Right lobe of liver (tissue), 6 donors: ENCODE results near the gene CLEC6A. TPM values are rescaled to one million over a fixed set of nuclear protein-coding genes. Genes with fewer than 3 reads are reported as not detected.
"Not testable (repeated sequence)": the region's sequence is repeated elsewhere in the genome, so short reads cannot be mapped to it uniquely, and the experiment has no call there.

ENCODE experiments used
- ATAC-seq, 4 donors: fragments of 200-7000 bp; cut with Tn5 transposase; one replicate each; pipeline ENCODE4 v1.9.1; 2020; ENCODE audit warnings: mild to moderate bottlenecking in 4 of 4, moderate library complexity in 4 of 4
- DNase-seq, 3 donors: peaks; one replicate each; pipeline ENCODE4 v3.0.0-alpha.2; 2020
- H3K27ac ChIP-seq, 3 donors: fragments of 200-600 bp; one replicate each; pipeline ENCODE4 v1.8.0; 2022
- H3K27me3 ChIP-seq, 2 donors: fragments of 200-600 bp; one replicate each; pipeline ENCODE4 v1.8.0; 2022
- H3K36me3 ChIP-seq, 4 donors: fragments of 200-600 bp; sonication (generic) in 1 of 4; one replicate each; pipeline versions ENCODE4 v1.5.1 to v1.8.0; 2017 to 2022; ENCODE audit warnings: control low read depth in 1 of 4
- H3K4me1 ChIP-seq, 4 donors: fragments of 200-600 bp; sonication (generic) in 1 of 4; one replicate each; pipeline versions ENCODE4 v1.5.1 to v1.8.0; 2017 to 2022; ENCODE audit warnings: control low read depth in 1 of 4
- H3K4me3 ChIP-seq, 3 donors: fragments of 200-600 bp; one replicate each; pipeline ENCODE4 v1.8.0; 2022
- H3K9me3 ChIP-seq, 4 donors: fragments of 200-600 bp; sonication (generic) in 1 of 4; one replicate each; pipeline versions ENCODE4 v1.5.1 to v1.8.0; 2017 to 2022; ENCODE audit warnings: control low read depth in 1 of 4
- POLR2A ChIP-seq: fragments of 450-650 bp; IDR thresholded peaks from one replicate; pipeline ENCODE4 v1.6.1; 2017; ENCODE audit warnings: antibody characterized with exemption, mild to moderate bottlenecking
- WGBS: methylation state at CpG from one replicate; pipeline ENCODE4 v1.1.6; 2018; ENCODE audit warnings: low coverage, low lambda C conversion rate; ENCODE audit not compliant: insufficient coverage; ENCODE audit errors: missing lambda C conversion rate; 5-methylcytosine and 5-hydroxymethylcytosine counted together
- intact Hi-C, 2 donors: fragments of 100-400 bp; cut with DNase I; formaldehyde crosslinking; loops; one replicate each; pipeline versions ENCODE4 v1.11.2 to v1.14.1; 2022
- long read RNA-seq: library from polyadenylated mRNA; unstranded; transcript quantifications from one replicate; pipeline ENCODE4 v2.0.0, GENCODE V29; 2019
- total RNA-seq, 6 experiments: library from RNA; depleted of rRNA in 2 of 6; stranded (reverse); fragments of >200 nt in 2 of 6; fragmentation: NEBNext Ultra II Directional in 3 of 6; extraction: Animal tissue kit (Norgen Biotek cat#: 25700) in 3 of 6; gene quantifications; one replicate each; pipeline versions ENCODE4 v1.1.0 to v1.2.4, GENCODE V29; 2016 to 2023
- TF ChIP-seq, protein P1 (sequence below), 4 donors: fragments of 200-600 bp in 3 of 4; fragments of 450-650 bp in 1 of 4; IDR thresholded peaks; one replicate each; pipeline versions ENCODE4 v1.5.1 to v1.8.0; 2016 to 2022; ENCODE audit warnings: antibody characterized with exemption in 4 of 4, mild to moderate bottlenecking in 2 of 4
- donor health status: DM: no; HTN: yes; CAD: no.
- donor health status: DM: no; HTN: no; CAD: no.
- donor health status: DM: no; HTN: no; CAD: no.
- donor health status: DM: no; HTN: yes; CAD: no.
- donor health status: DM: no; HTN: yes; CAD: no.

CLEC6A gene
- not detected for total RNA-seq
- long read RNA-seq, result 0 reads

DNA sequence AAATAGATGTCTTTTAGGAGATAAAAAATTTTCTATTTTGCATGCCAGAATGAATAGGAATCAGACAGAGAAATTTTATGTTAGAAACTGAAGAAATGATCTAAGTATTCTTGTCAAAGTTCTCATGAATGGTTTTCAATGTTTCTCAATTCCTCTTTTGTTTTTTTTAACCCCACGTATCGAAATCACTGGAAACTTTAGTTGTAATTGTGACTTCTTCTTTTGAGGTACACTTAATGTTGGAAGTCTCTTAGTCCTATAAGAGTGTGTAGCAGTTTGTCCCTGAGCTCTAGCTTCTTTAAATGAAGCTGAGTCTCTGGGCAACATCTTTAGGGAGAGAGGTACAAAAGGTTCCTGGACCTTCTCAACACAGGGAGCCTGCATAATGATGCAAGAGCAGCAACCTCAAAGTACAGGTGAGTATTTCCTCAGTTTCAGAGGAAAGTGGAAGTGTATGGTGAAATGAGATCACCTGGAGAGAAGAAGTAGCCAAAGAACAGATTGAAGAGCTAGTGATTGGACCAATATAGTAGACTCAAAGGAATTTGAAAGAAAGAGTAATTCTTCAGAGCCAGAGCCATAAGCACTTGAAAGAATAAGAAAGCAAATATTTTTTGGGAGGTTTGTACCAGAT is at the start of gene CLEC6A:
Gene CLEC6A, plus strand, starts transcription at position 236 of the 634 bp plus-strand sequence. Its CDS starts 150 bp downstream, at position 386.
- ATAC-seq (no peak), DNase-seq (no peak)
- no peaks in the 10 kb centered on the region for H3K36me3 ChIP-seq
- WGBS, result 19% methylated on average over 2 of the region's 2 CpGs
- no peak for TF ChIP-seq POLR2A
- TF ChIP-seq, protein P1, sequence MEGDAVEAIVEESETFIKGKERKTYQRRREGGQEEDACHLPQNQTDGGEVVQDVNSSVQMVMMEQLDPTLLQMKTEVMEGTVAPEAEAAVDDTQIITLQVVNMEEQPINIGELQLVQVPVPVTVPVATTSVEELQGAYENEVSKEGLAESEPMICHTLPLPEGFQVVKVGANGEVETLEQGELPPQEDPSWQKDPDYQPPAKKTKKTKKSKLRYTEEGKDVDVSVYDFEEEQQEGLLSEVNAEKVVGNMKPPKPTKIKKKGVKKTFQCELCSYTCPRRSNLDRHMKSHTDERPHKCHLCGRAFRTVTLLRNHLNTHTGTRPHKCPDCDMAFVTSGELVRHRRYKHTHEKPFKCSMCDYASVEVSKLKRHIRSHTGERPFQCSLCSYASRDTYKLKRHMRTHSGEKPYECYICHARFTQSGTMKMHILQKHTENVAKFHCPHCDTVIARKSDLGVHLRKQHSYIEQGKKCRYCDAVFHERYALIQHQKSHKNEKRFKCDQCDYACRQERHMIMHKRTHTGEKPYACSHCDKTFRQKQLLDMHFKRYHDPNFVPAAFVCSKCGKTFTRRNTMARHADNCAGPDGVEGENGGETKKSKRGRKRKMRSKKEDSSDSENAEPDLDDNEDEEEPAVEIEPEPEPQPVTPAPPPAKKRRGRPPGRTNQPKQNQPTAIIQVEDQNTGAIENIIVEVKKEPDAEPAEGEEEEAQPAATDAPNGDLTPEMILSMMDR (IDR thresholded peaks at IDR 0.05), result no peak
- H3K27ac ChIP-seq, result no peak within 1 kb of the TSS
- no peaks in the 10 kb centered on the region for H3K4me1 ChIP-seq
- H3K9me3 ChIP-seq, result no peaks in the 10 kb centered on the region
- H3K4me3 ChIP-seq, result no peak within 1 kb of the TSS
- H3K27me3 ChIP-seq, result no peaks in the 10 kb centered on the region
- intact Hi-C loops, result no loop called here

DNA sequence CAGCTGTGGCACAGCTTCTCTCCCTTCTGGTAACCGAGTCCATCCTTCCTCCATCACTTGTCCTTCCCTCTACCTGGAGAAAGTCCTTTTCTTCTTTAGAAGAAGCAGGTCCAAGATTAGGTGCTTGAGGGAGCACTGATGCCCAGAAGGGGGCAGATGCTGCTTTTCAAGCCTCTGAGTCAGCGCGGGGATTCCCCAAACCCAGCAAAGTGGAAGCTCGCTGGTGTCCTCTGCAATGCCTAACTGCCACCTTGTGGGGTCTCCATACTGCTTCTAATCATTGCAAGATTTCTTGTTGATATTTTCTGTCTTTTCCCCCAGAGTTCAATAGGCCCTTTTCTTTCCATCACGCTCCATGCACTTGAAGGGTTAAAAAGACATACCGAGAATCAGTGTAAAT is 36.2 kb upstream of the CLEC6A start:
- H3K9me3 ChIP-seq, H3K4me1 ChIP-seq, ATAC-seq, intact Hi-C loops, H3K4me3 ChIP-seq, H3K27me3 ChIP-seq, DNase-seq, H3K27ac ChIP-seq, H3K36me3 ChIP-seq: not testable (repeated sequence)
- WGBS, result no CpG with 5 or more reads among the region's 6 CpGs

DNA sequence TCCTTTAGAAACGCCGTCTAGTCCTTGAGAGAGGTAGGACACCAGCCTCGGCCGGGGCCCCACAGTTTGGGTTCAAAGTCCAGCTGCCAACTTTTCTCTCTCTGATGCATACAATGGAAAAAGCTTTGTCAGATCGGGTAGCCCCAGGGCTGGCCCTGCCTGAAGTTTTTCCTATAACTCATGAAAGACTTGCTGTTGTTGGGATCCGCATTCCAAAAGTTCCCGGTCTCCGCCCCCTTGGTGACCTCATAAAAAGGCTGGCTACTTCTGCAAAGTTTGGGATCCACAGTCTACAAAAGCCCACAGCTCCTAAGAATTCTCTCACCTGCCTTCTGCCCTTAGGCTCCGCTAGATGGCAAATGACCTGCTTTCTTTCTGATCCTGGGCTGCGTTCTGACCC is 35.3 kb upstream of the CLEC6A start:
- ATAC-seq, result no peak
- Histone ChIP-seq H3K36me3 (no peaks in the 10 kb centered on the region), H3K27ac (no peak overlapping the region), H3K4me3 (no peak overlapping the region), H3K4me1 (no peaks in the 10 kb centered on the region), H3K27me3 (no peaks in the 10 kb centered on the region), H3K9me3 (no peaks in the 10 kb centered on the region)
- no peak for TF ChIP-seq POLR2A
- TF ChIP-seq, protein P1 (IDR thresholded peaks at IDR 0.05), result no peak
- WGBS, result no CpG with 5 or more reads among the region's 10 CpGs
- DNase-seq, result no peak
- intact Hi-C loops, result no loop called here

DNA sequence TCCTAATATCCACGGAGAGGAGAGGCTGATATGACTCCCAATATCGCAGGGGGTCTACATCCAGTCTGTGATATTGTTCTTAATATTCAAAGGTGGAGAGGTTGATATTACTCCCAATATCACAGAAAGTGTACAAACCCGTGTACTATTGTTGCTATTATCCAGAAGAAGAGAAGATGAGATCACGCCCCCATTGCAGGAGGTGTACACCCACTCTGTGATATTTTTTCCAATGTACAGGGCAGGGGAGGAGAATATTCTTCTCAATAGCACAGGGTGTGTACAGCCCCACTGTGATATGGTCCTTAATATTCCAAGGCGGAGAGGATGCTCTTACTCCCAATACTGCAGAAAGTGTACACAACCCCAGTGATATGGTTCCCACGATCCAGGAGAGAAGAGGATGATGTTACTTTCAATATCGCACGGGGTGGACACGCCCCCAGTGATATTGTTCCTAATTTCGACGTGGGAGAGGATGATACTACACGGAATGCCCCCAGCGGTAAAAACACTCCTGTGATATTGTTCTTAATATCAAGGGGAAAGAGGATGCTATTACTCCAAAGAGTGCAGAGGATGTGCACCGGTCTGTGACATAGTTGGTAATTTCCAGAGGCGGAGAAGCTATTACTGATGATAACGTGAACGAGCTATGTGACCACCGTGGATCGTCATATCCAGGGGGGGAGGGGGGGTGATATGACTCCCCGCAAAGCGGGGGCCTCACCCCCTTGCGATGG is 11.1 kb upstream of the CLEC6A start:
- H3K4me1 ChIP-seq, H3K36me3 ChIP-seq, H3K27me3 ChIP-seq, DNase-seq, intact Hi-C loops, H3K27ac ChIP-seq, H3K9me3 ChIP-seq, ATAC-seq, H3K4me3 ChIP-seq: not testable (repeated sequence)
- 86% methylated on average over 20 of the region's 22 CpGs for WGBS

DNA sequence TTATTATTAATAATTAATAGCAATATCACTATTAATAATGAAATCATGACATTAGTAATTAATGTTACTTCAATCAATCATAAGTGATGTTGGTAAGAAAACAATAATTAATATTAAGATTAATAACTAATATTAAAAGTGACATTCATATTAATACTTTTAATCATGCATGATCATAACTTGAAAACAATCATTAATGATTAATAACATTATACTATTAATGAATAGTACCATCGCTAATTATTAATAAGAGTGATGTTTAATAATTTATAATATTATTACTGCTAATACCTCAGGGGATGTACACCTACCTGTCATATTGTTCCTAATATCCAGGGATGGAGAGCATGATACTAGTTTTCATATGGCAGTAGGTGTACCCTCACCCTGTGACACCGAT is 10.0 kb upstream of the CLEC6A start:
- Histone ChIP-seq H3K27ac (no peak overlapping the region), H3K36me3 (no peaks in the 10 kb centered on the region), H3K4me1 (no peaks in the 10 kb centered on the region), H3K9me3 (no peaks in the 10 kb centered on the region), H3K4me3 (no peak overlapping the region), H3K27me3 (no peaks in the 10 kb centered on the region)
- TF ChIP-seq, protein P1 (IDR thresholded peaks at IDR 0.05), result no peak
- TF ChIP-seq POLR2A, result no peak
- ATAC-seq (no peak), DNase-seq (no peak)
- intact Hi-C loops, result no loop called here
- 78% methylated on average over 2 of the region's 2 CpGs for whole genome bisulfite sequencing
